GM23338 (cell line): ENCODE measurements around the gene UQCC5. TPM values are rescaled to one million over a fixed set of nuclear protein-coding genes. Genes with fewer than 3 reads are reported as not detected.
A peak's percentile ranks its signal among the peaks of the same experiment; 100 is the strongest.

Source experiments
- ATAC-seq: fragments of 200-7000 bp; cut with Tn5 transposase; 3 replicates; pipeline ENCODE4 v1.9.1; 2020
- DNase-seq: peaks from one replicate; pipeline ENCODE4 v3.0.0-alpha.2; 2015; ENCODE audit warnings: low spot score
- H2AFZ ChIP-seq: fragments of 200-600 bp; sonication (generic); 2 replicates; pipeline ENCODE4 v1.8.0; 2016; ENCODE audit warnings: antibody characterized with exemption, mild to moderate bottlenecking, moderate library complexity
- H3F3A ChIP-seq: fragments of 200-600 bp; sonication (generic); replicated peaks from 2 replicates; pipeline ENCODE4 v1.8.0; 2017; ENCODE audit warnings: antibody characterized with exemption, mixed run types, low read depth
- H3K27ac ChIP-seq: fragments of 200-600 bp; sonication (generic); 2 replicates; pipeline ENCODE4 v1.6.1; 2016; ENCODE audit warnings: low read depth
- H3K27me3 ChIP-seq: fragments of 200-600 bp; sonication (generic); 2 replicates; pipeline ENCODE4 v1.8.0; 2016; ENCODE audit warnings: mild to moderate bottlenecking, mixed run types, moderate library complexity; ENCODE audit not compliant: insufficient read depth
- H3K36me3 ChIP-seq: fragments of 200-600 bp; sonication (generic); 2 replicates; pipeline ENCODE4 v1.8.0; 2016; ENCODE audit warnings: mild to moderate bottlenecking; ENCODE audit not compliant: insufficient read depth
- H3K4me1 ChIP-seq: fragments of 200-600 bp; sonication (generic); 2 replicates; pipeline ENCODE4 v1.8.0; 2016; ENCODE audit warnings: mild to moderate bottlenecking, moderate library complexity; ENCODE audit not compliant: insufficient read depth
- H3K4me2 ChIP-seq: fragments of 200-600 bp; sonication (generic); 2 replicates; pipeline ENCODE4 v1.7.1; 2017; ENCODE audit warnings: mixed run types
- H3K4me3 ChIP-seq: fragments of 200-600 bp; sonication (generic); 2 replicates; pipeline ENCODE4 v1.6.1; 2016; ENCODE audit warnings: mixed run types
- H3K79me2 ChIP-seq: fragments of 200-600 bp; sonication (generic); replicated peaks from 2 replicates; pipeline ENCODE4 v1.8.0; 2017; ENCODE audit warnings: mild to moderate bottlenecking; ENCODE audit not compliant: insufficient read depth
- H3K9me2 ChIP-seq: fragments of 200-600 bp; sonication (generic); 2 replicates; pipeline ENCODE4 v1.8.0; 2017; ENCODE audit not compliant: insufficient read depth
- H4K20me1 ChIP-seq: fragments of 200-600 bp; sonication (generic); replicated peaks from 2 replicates; pipeline ENCODE4 v1.8.0; 2017; ENCODE audit warnings: mild to moderate bottlenecking; ENCODE audit not compliant: insufficient read depth
- H3K27ac Mint-ChIP-seq: 2 replicates; pipeline ENCODE4 v1.8.0; 2020; ENCODE audit warnings: inconsistent platforms, mild to moderate bottlenecking, moderate library complexity, mixed read lengths
- H3K27me3 Mint-ChIP-seq: 3 replicates; pipeline ENCODE4 v1.8.0; 2022; ENCODE audit warnings: low read depth, mild to moderate bottlenecking, moderate library complexity, mixed read lengths, inconsistent platforms; ENCODE audit not compliant: insufficient read depth, poor library complexity
- H3K36me3 Mint-ChIP-seq: 3 replicates; pipeline ENCODE4 v1.8.0; 2021; ENCODE audit warnings: low read depth, mild to moderate bottlenecking, inconsistent platforms, moderate library complexity, mixed read lengths
- H3K4me1 Mint-ChIP-seq: 3 replicates; pipeline ENCODE4 v1.8.0; 2020; ENCODE audit warnings: mild to moderate bottlenecking, inconsistent platforms, mixed read lengths
- H3K4me3 Mint-ChIP-seq: 3 replicates; pipeline ENCODE4 v1.8.0; 2021; ENCODE audit warnings: moderate library complexity, mild to moderate bottlenecking, inconsistent platforms, mixed read lengths
- H3K9me3 Mint-ChIP-seq: 3 replicates; pipeline ENCODE4 v1.8.0; 2020; ENCODE audit warnings: moderate library complexity, mild to moderate bottlenecking, inconsistent platforms, mixed read lengths
- CREB1 ChIP-seq: fragments of 250-450 bp; sonication (Bioruptor Pico); IDR thresholded peaks from 2 replicates; pipeline ENCODE4 v1.5.0; 2020; ENCODE audit warnings: low read depth, mild to moderate bottlenecking, moderate library complexity
- EZH2 ChIP-seq: fragments of 200-600 bp; sonication (generic); IDR thresholded peaks from one replicate; pipeline ENCODE4 v1.8.0; 2017; ENCODE audit warnings: antibody characterized with exemption, mild to moderate bottlenecking, low read depth; ENCODE audit not compliant: unreplicated experiment
- EZH2phosphoT487 ChIP-seq: fragments of 200-600 bp; sonication (generic); IDR thresholded peaks from one replicate; pipeline ENCODE4 v1.8.1; 2018; ENCODE audit warnings: antibody characterized with exemption; ENCODE audit not compliant: unreplicated experiment
- JUNB ChIP-seq: IDR thresholded peaks from one replicate; pipeline ENCODE4 v1.6.1; 2016; ENCODE audit warnings: antibody characterized with exemption; ENCODE audit not compliant: unreplicated experiment
- NANOG ChIP-seq: IDR thresholded peaks from 2 replicates; pipeline ENCODE4 v1.6.1; 2016; ENCODE audit warnings: antibody characterized with exemption, borderline replicate concordance
- POLR2AphosphoS5 ChIP-seq: IDR thresholded peaks from 2 replicates; pipeline ENCODE4 v1.6.1; 2016; ENCODE audit warnings: antibody characterized with exemption, low read depth
- STAT1 ChIP-seq: IDR thresholded peaks from one replicate; pipeline ENCODE4 v1.6.1; 2016; ENCODE audit warnings: antibody characterized with exemption; ENCODE audit not compliant: unreplicated experiment
- ZNF331 ChIP-seq: fragments of 250-450 bp; sonication (Bioruptor Pico); IDR thresholded peaks from 2 replicates; pipeline ENCODE4 v1.5.0; 2020; ENCODE audit warnings: low read depth, mild to moderate bottlenecking, moderate library complexity
- polyA plus RNA-seq: library from polyadenylated mRNA; unstranded; fragments of >200 nt; fragmentation: Nextera tagmentation; extraction: Ambion mirVana; gene quantifications from 2 replicates; pipeline ENCODE4 v1.2.1, GENCODE V29; 2016
- total RNA-seq: library from RNA; depleted of rRNA; stranded (reverse); fragments of >200 nt; shearing (Covaris generic); gene quantifications from 2 replicates; pipeline ENCODE4 v1.2.3, GENCODE V29; 2014
- TF ChIP-seq, protein P1 (sequence below), 2 experiments: fragments of 200-600 bp in 1 of 2; sonication (generic) in 1 of 2; conservative IDR thresholded peaks; 2 replicates each; pipeline versions ENCODE4 v1.5.1 to v1.6.1; 2016 to 2017; ENCODE audit warnings: antibody characterized with exemption in 2 of 2, low read depth in 2 of 2, mild to moderate bottlenecking in 2 of 2, moderate library complexity in 1 of 2
- TF ChIP-seq, protein P2 (sequence below): fragments of 250-450 bp; sonication (Bioruptor Pico); IDR thresholded peaks from 2 replicates; pipeline ENCODE4 v1.5.0; 2020; ENCODE audit warnings: mild to moderate bottlenecking, moderate library complexity
- TF ChIP-seq, protein P3 (sequence below): IDR thresholded peaks from 2 replicates; pipeline ENCODE4 v1.6.1; 2016; ENCODE audit warnings: antibody characterized with exemption

The UQCC5 gene
- total and polyA plus RNA-seq, 2 experiments from 2014 or later: 2.6 to 156 TPM

DNA sequence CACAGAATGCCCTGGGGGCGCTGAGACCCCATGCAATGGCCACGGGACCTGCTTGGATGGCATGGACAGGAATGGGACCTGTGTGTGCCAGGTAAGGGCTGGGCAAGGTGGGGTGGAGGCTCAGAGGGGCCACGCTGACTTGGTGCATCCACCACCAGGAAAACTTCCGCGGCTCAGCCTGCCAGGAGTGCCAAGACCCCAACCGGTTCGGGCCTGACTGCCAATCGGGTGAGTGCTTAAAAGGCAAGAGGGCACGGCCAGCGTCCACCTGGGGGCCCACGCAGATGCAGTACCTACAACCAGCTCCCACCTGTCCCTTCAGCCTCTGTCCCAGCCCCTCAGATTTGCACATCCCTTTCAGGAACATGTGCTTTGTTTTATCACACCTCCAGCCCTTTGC is 34.4 kb upstream of the UQCC5 start:
- no peak overlapping the region for H3K27ac Mint-ChIP-seq
- no peaks in the 10 kb centered on the region for H3F3A ChIP-seq
- H3K27ac ChIP-seq: no peak overlapping the region
- ATAC-seq (no peak), DNase-seq (no peak)
- H3K36me3 Mint-ChIP-seq: no peaks in the 10 kb centered on the region
- H3K4me3 Mint-ChIP-seq: no peak overlapping the region
- peaks cover 1% of the 10 kb centered on the region for H3K27me3 Mint-ChIP-seq
- H3K9me3 Mint-ChIP-seq: no peaks in the 10 kb centered on the region
- H3K27me3 ChIP-seq: no peaks in the 10 kb centered on the region
- H4K20me1 ChIP-seq: no peaks in the 10 kb centered on the region
- H3K36me3 ChIP-seq: no peaks in the 10 kb centered on the region
- H3K79me2 ChIP-seq: no peaks in the 10 kb centered on the region
- H3K4me2 ChIP-seq: no peak overlapping the region
- no peak for TF ChIP-seq POLR2AphosphoS5
- TF ChIP-seq EZH2phosphoT487: no peak
- TF ChIP-seq, protein P1, sequence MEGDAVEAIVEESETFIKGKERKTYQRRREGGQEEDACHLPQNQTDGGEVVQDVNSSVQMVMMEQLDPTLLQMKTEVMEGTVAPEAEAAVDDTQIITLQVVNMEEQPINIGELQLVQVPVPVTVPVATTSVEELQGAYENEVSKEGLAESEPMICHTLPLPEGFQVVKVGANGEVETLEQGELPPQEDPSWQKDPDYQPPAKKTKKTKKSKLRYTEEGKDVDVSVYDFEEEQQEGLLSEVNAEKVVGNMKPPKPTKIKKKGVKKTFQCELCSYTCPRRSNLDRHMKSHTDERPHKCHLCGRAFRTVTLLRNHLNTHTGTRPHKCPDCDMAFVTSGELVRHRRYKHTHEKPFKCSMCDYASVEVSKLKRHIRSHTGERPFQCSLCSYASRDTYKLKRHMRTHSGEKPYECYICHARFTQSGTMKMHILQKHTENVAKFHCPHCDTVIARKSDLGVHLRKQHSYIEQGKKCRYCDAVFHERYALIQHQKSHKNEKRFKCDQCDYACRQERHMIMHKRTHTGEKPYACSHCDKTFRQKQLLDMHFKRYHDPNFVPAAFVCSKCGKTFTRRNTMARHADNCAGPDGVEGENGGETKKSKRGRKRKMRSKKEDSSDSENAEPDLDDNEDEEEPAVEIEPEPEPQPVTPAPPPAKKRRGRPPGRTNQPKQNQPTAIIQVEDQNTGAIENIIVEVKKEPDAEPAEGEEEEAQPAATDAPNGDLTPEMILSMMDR (conservative IDR thresholded peaks at IDR 0.05; ENCODE audit: low read depth in 2 of 2): no peak
- TF ChIP-seq NANOG: no peak
- TF ChIP-seq JUNB: no peak
- TF ChIP-seq EZH2: no peak
- TF ChIP-seq STAT1: no peak
- TF ChIP-seq ZNF331 (CRISPR knock-in tag): no peak
- no peak for TF ChIP-seq CREB1 (CRISPR knock-in tag)
- H3K4me3 ChIP-seq: no peak overlapping the region
- no peaks in the 10 kb centered on the region for H3K9me2 ChIP-seq
- no peaks in the 10 kb centered on the region for H3K4me1 ChIP-seq
- no peak overlapping the region for H2AFZ ChIP-seq
- H3K4me1 Mint-ChIP-seq: peaks cover 6% of the 10 kb centered on the region; the same call in 1 of the 3 replicates

GRCh38 chr3:52502808-52503350 is 33.5 kb upstream of the UQCC5 start:
- no peak overlapping the region for H3K27ac ChIP-seq
- H3K36me3 Mint-ChIP-seq: no peaks in the 10 kb centered on the region
- H3K4me3 Mint-ChIP-seq: no peak overlapping the region
- H3K27me3 ChIP-seq: no peaks in the 10 kb centered on the region
- H3K36me3 ChIP-seq: no peaks in the 10 kb centered on the region
- no peak overlapping the region for H3K27ac Mint-ChIP-seq
- H3K4me1 ChIP-seq: no peaks in the 10 kb centered on the region
- peaks cover 6% of the 10 kb centered on the region; the same call in 1 of the 3 replicates for H3K4me1 Mint-ChIP-seq
- H3K9me3 Mint-ChIP-seq: no peaks in the 10 kb centered on the region
- H4K20me1 ChIP-seq: no peaks in the 10 kb centered on the region
- H3K27me3 Mint-ChIP-seq: peaks cover 1% of the 10 kb centered on the region
- H3K79me2 ChIP-seq: no peaks in the 10 kb centered on the region
- ATAC-seq (peak; percentile 14; the same call in 2 of the 3 replicates), DNase-seq (no peak)
- H3K4me3 ChIP-seq: no peak overlapping the region
- H3F3A ChIP-seq: no peaks in the 10 kb centered on the region
- H2AFZ ChIP-seq: no peak overlapping the region
- no peaks in the 10 kb centered on the region for H3K9me2 ChIP-seq
- H3K4me2 ChIP-seq: no peak overlapping the region
- TF ChIP-seq JUNB (no peak), EZH2phosphoT487 (no peak)
- TF ChIP-seq, protein P2, sequence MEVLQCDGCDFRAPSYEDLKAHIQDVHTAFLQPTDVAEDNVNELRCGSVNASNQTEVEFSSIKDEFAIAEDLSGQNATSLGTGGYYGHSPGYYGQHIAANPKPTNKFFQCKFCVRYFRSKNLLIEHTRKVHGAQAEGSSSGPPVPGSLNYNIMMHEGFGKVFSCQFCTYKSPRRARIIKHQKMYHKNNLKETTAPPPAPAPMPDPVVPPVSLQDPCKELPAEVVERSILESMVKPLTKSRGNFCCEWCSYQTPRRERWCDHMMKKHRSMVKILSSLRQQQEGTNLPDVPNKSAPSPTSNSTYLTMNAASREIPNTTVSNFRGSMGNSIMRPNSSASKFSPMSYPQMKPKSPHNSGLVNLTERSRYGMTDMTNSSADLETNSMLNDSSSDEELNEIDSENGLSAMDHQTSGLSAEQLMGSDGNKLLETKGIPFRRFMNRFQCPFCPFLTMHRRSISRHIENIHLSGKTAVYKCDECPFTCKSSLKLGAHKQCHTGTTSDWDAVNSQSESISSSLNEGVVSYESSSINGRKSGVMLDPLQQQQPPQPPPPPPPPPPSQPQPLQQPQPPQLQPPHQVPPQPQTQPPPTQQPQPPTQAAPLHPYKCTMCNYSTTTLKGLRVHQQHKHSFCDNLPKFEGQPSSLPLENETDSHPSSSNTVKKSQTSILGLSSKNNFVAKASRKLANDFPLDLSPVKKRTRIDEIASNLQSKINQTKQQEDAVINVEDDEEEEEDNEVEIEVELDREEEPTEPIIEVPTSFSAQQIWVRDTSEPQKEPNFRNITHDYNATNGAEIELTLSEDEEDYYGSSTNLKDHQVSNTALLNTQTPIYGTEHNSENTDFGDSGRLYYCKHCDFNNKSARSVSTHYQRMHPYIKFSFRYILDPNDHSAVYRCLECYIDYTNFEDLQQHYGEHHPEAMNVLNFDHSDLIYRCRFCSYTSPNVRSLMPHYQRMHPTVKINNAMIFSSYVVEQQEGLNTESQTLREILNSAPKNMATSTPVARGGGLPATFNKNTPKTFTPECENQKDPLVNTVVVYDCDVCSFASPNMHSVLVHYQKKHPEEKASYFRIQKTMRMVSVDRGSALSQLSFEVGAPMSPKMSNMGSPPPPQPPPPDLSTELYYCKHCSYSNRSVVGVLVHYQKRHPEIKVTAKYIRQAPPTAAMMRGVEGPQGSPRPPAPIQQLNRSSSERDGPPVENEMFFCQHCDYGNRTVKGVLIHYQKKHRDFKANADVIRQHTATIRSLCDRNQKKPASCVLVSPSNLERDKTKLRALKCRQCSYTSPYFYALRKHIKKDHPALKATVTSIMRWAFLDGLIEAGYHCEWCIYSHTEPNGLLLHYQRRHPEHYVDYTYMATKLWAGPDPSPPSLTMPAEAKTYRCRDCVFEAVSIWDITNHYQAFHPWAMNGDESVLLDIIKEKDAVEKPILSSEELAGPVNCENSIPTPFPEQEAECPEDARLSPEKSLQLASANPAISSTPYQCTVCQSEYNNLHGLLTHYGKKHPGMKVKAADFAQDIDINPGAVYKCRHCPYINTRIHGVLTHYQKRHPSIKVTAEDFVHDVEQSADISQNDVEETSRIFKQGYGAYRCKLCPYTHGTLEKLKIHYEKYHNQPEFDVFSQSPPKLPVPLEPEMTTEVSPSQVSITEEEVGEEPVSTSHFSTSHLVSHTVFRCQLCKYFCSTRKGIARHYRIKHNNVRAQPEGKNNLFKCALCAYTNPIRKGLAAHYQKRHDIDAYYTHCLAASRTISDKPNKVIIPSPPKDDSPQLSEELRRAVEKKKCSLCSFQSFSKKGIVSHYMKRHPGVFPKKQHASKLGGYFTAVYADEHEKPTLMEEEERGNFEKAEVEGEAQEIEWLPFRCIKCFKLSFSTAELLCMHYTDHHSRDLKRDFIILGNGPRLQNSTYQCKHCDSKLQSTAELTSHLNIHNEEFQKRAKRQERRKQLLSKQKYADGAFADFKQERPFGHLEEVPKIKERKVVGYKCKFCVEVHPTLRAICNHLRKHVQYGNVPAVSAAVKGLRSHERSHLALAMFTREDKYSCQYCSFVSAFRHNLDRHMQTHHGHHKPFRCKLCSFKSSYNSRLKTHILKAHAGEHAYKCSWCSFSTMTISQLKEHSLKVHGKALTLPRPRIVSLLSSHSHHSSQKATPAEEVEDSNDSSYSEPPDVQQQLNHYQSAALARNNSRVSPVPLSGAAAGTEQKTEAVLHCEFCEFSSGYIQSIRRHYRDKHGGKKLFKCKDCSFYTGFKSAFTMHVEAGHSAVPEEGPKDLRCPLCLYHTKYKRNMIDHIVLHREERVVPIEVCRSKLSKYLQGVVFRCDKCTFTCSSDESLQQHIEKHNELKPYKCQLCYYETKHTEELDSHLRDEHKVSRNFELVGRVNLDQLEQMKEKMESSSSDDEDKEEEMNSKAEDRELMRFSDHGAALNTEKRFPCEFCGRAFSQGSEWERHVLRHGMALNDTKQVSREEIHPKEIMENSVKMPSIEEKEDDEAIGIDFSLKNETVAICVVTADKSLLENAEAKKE (CRISPR knock-in tag): no peak
- TF ChIP-seq, protein P1 (conservative IDR thresholded peaks at IDR 0.05; ENCODE audit: low read depth in 2 of 2): no peak
- TF ChIP-seq, protein P3, sequence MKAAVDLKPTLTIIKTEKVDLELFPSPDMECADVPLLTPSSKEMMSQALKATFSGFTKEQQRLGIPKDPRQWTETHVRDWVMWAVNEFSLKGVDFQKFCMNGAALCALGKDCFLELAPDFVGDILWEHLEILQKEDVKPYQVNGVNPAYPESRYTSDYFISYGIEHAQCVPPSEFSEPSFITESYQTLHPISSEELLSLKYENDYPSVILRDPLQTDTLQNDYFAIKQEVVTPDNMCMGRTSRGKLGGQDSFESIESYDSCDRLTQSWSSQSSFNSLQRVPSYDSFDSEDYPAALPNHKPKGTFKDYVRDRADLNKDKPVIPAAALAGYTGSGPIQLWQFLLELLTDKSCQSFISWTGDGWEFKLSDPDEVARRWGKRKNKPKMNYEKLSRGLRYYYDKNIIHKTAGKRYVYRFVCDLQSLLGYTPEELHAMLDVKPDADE: no peak
